HepG2 (cell line): Measurements from ENCODE around the gene GRIN2C. TPM values are rescaled to one million over a fixed set of nuclear protein-coding genes. Genes with fewer than 3 reads are reported as not detected.

Experiments used
- ATAC-seq: fragments of 200-7000 bp; cut with Tn5 transposase; 3 replicates; pipeline ENCODE4 v1.9.1; 2020; ENCODE audit warnings: mild to moderate bottlenecking, moderate library complexity
- BruUV-seq: library from RNA; stranded (reverse); fragments of 400-500 nt; replicated peaks from 2 replicates; lab custom pipeline; 2021; lab: Mats Ljungman, UMichigan
- CTCF ChIA-PET: fragments of 300-600 bp; formaldehyde crosslinking; extraction: SDS; loops from one replicate; lab custom pipeline; 2021; ENCODE audit warnings: low total read pairs, inconsistent platforms, low intra/inter-chr PET ratio; lab: Yijun Ruan, JAX
- POLR2A ChIA-PET: fragments of 350-600 bp; sonication (Branson Sonifier 250); formaldehyde crosslinking; loops from one replicate; lab custom pipeline; 2020; ENCODE audit warnings: antibody characterized with exemption, inconsistent platforms; lab: Yijun Ruan, JAX
- DNase-seq: peaks from one replicate; pipeline ENCODE4 v3.0.0-alpha.2; 2015; ENCODE audit warnings: low spot score
- FAIRE-seq: peaks from 3 replicates; lab custom pipeline; 2011; peaks lifted over from hg19 to GRCh38; lab: Jason Lieb, UNC
- H2AFZ ChIP-seq: one replicate; pipeline ENCODE4 v1.6.1; 2011; ENCODE audit warnings: low read length, inconsistent platforms
- H3K27ac ChIP-seq: fragments of 300-600 bp; 3 replicates; pipeline ENCODE4 v1.8.0; 2011; ENCODE audit warnings: mixed run types, mild to moderate bottlenecking, mixed read lengths, low read length, inconsistent platforms; ENCODE audit not compliant: insufficient read depth; ENCODE audit errors: extremely low read length
- H3K27me3 ChIP-seq, 2 experiments: fragments of 200-600 bp in 1 of 2; 2 replicates in 1 of 2; 3 replicates in 1 of 2; pipeline versions ENCODE4 v1.6.0 to v1.8.0; 2011; ENCODE audit warnings: low read length in 2 of 2, mild to moderate bottlenecking in 2 of 2, moderate library complexity in 2 of 2, inconsistent platforms in 1 of 2; ENCODE audit not compliant: insufficient read depth in 2 of 2, control insufficient read depth in 1 of 2
- H3K36me3 ChIP-seq, 2 experiments: fragments of 200-600 bp in 1 of 2; replicated peaks in 1 of 2; 2 replicates in 1 of 2; 3 replicates in 1 of 2; pipeline versions ENCODE4 v1.5.1 to v1.8.0; 2011; ENCODE audit warnings: low read length in 2 of 2, inconsistent platforms in 1 of 2; ENCODE audit not compliant: insufficient read depth in 2 of 2, control insufficient read depth in 1 of 2
- H3K4me1 ChIP-seq: 2 replicates; pipeline ENCODE4 v1.5.1; 2012; ENCODE audit warnings: low read length, inconsistent platforms; ENCODE audit not compliant: insufficient read depth
- H3K4me2 ChIP-seq: 2 replicates; pipeline ENCODE4 v1.6.0; 2011; ENCODE audit warnings: low read depth, low read length, inconsistent platforms
- H3K4me3 ChIP-seq, 3 experiments: fragments of 200-600 bp in 1 of 3; sonication (generic), shearing (Covaris generic) in 1 of 3; replicated peaks in 1 of 3; 2 replicates each; pipeline ENCODE4 v1.5.1; 2011 to 2016; ENCODE audit warnings: low read length in 3 of 3, inconsistent platforms in 2 of 3, low read depth in 2 of 3, mild to moderate bottlenecking in 2 of 3, control low read depth in 1 of 3, mixed read lengths in 1 of 3; ENCODE audit not compliant: insufficient read depth in 1 of 3
- H3K79me2 ChIP-seq: one replicate; pipeline ENCODE4 v1.6.1; 2011; ENCODE audit warnings: low read length, inconsistent platforms; ENCODE audit not compliant: insufficient read depth
- H3K9ac ChIP-seq: 2 replicates; pipeline ENCODE4 v1.6.0; 2011; ENCODE audit warnings: mild to moderate bottlenecking, low read depth, low read length, inconsistent platforms; ENCODE audit not compliant: insufficient read depth
- H3K9me3 ChIP-seq: 2 replicates; pipeline ENCODE4 v1.5.1; 2012; ENCODE audit warnings: mild to moderate bottlenecking, low read length
- H4K20me1 ChIP-seq: 2 replicates; pipeline ENCODE4 v1.6.0; 2011; ENCODE audit warnings: inconsistent platforms, mild to moderate bottlenecking, low read length, moderate library complexity; ENCODE audit not compliant: insufficient read depth
- CERS6 ChIP-seq: sonication (generic); formaldehyde crosslinking; IDR thresholded peaks from 2 replicates; pipeline ENCODE4 v1.5.0; 2020; ENCODE audit warnings: missing genetic modification reagents
- HMGXB3 ChIP-seq: sonication (generic); formaldehyde crosslinking; IDR thresholded peaks from 2 replicates; pipeline ENCODE4 v1.4.0; 2020; ENCODE audit warnings: missing genetic modification reagents, borderline replicate concordance
- MLXIP ChIP-seq: sonication (generic); formaldehyde crosslinking; IDR thresholded peaks from 2 replicates; pipeline ENCODE4 v1.9.0; 2021; ENCODE audit warnings: missing genetic modification reagents, borderline replicate concordance
- PREB ChIP-seq: sonication (generic); formaldehyde crosslinking; IDR thresholded peaks from 2 replicates; pipeline ENCODE4 v1.4.0; 2020; ENCODE audit warnings: missing genetic modification reagents
- PTBP1 ChIP-seq: fragments of 200-400 bp; formaldehyde crosslinking; IDR thresholded peaks from 2 replicates; pipeline ENCODE4 v1.6.1; 2018; ENCODE audit warnings: low read length, low read depth; ENCODE audit not compliant: poor library complexity, severe bottlenecking
- ZKSCAN5 ChIP-seq: sonication (generic); formaldehyde crosslinking; IDR thresholded peaks from 2 replicates; pipeline ENCODE4 v1.5.1; 2020; ENCODE audit warnings: mild to moderate bottlenecking, missing genetic modification reagents
- ZNF180 ChIP-seq: sonication (generic); formaldehyde crosslinking; IDR thresholded peaks from 2 replicates; pipeline ENCODE4 v1.4.0; 2020; ENCODE audit warnings: low read depth, missing genetic modification reagents, borderline replicate concordance
- ZNF503 ChIP-seq: sonication (generic); formaldehyde crosslinking; IDR thresholded peaks from 2 replicates; pipeline ENCODE4 v1.4.0; 2020; ENCODE audit warnings: missing genetic modification reagents
- ZNF552 ChIP-seq: sonication (generic); formaldehyde crosslinking; IDR thresholded peaks from 2 replicates; pipeline ENCODE4 v1.9.0; 2022; ENCODE audit warnings: missing genetic modification reagents, mild to moderate bottlenecking, borderline replicate concordance
- ZNF878 ChIP-seq: sonication (generic); formaldehyde crosslinking; IDR thresholded peaks from 2 replicates; pipeline ENCODE4 v1.8.1; 2023; ENCODE audit warnings: mild to moderate bottlenecking, missing genetic modification reagents, moderate library complexity
- ZSCAN25 ChIP-seq: sonication (generic); formaldehyde crosslinking; IDR thresholded peaks from 2 replicates; pipeline ENCODE4 v1.8.0; 2022; ENCODE audit warnings: mild to moderate bottlenecking, missing genetic modification reagents
- WGBS: methylation state at CpG from one replicate; pipeline ENCODE4 v1.1.6; 2017; ENCODE audit warnings: low lambda C conversion rate; 5-methylcytosine and 5-hydroxymethylcytosine counted together
- in situ Hi-C: cut with HindIII; loops from 2 replicates; pipeline ENCODE4 v1.10.0; 2017; ENCODE audit warnings: low pct_unique_long_range_greater_than_20kb; ENCODE audit not compliant: extremely low pct_ligation_motif_present
- intact Hi-C: fragments of 100-400 bp; cut with micrococcal nuclease; formaldehyde crosslinking; loops from one replicate; pipeline ENCODE4 v1.10.0; 2022; ENCODE audit not compliant: unreplicated experiment
- polyA plus RNA-seq, 8 experiments: library from polyadenylated mRNA; depleted of rRNA in 3 of 8; stranded (reverse) in 7 of 8; unstranded in 1 of 8; fragments of >200 nt; fragmentation: Illumina TruSeq in 4 of 8; extraction: Trizol in 4 of 8; gene quantifications; 2 replicates each; pipeline versions ENCODE4 v1.2.1 to v1.2.3, GENCODE V29; 2011 to 2016; ENCODE audit warnings: low read depth in 4 of 8, missing spikeins in 1 of 8, mixed read lengths in 1 of 8; ENCODE audit not compliant: insufficient read depth in 1 of 8
- total RNA-seq, 5 experiments: library from RNA; depleted of rRNA; stranded (reverse); fragments of >200 nt; fragmentation: Illumina TruSeq; extraction: Trizol; gene quantifications; 2 replicates each; pipeline ENCODE4 v1.2.3, GENCODE V29; 2016; ENCODE audit warnings: low read depth in 1 of 5

GRIN2C gene
- total and polyA plus RNA-seq, 2 of the 13 experiments (the other 11 are each of a cell fraction or from before 2014, with no cell fraction given) = 0.03 to 0.11 TPM

GRCh38 chr17:74832421-74832820 lies 27.3 kb downstream of the GRIN2C start:
- peaks cover 15% of the 10 kb centered on the region for H3K4me1 ChIP-seq
- H3K4me3 ChIP-seq = no peak overlapping the region
- FAIRE-seq = no peak
- BruUV-seq = no TSS peak
- H3K36me3 ChIP-seq = peaks cover 3% of the 10 kb centered on the region in 2 experiments; a peak in 1 of 5 replicates
- in situ Hi-C loops = no loop called here
- intact Hi-C loops = no loop called here
- no peaks in the 10 kb centered on the region for H4K20me1 ChIP-seq
- WGBS = 93% methylated on average over 9 of the region's 9 CpGs
- no peaks in the 10 kb centered on the region for H3K9me3 ChIP-seq
- no peak for DNase-seq
- TF ChIP-seq ZKSCAN5 (no peak), ZNF878 (CRISPR knock-in tag) (no peak), HMGXB3 (CRISPR knock-in tag) (no peak), ZNF503 (CRISPR knock-in tag) (no peak), CERS6 (no peak), PREB (CRISPR knock-in tag) (no peak), ZNF552 (no peak), ZNF180 (CRISPR knock-in tag) (no peak), ZSCAN25 (no peak), MLXIP (CRISPR knock-in tag) (no peak), PTBP1 (no peak)
- no peaks in the 10 kb centered on the region for H3K79me2 ChIP-seq
- no peak overlapping the region for H3K4me2 ChIP-seq
- CTCF ChIA-PET = no interaction called here
- no peak for ATAC-seq
- POLR2A ChIA-PET = interaction anchor here (1.0 to 1.6 kb wide), 3 partner anchors 30 to 404 kb away, joined by 3 to 6 read pairs (median 3); partner anchors contain the start of gene FDXR
- H3K9ac ChIP-seq = no peak overlapping the region
- H2AFZ ChIP-seq = no peak overlapping the region
- no peak overlapping the region for H3K27ac ChIP-seq
- H3K27me3 ChIP-seq = no peaks in the 10 kb centered on the region
